H1 (cell line): Measurements from ENCODE around the gene TMEM151A. TPM values are rescaled to one million over a fixed set of nuclear protein-coding genes. Genes with fewer than 3 reads are reported as not detected.

Experiments used
- CTCF ChIA-PET: fragments of 300-600 bp; sonication (Branson Sonifier 250); formaldehyde crosslinking; loops from one replicate; lab custom pipeline; 2021; ENCODE audit not compliant: partially characterized antibody; lab: Charles Lee
- POLR2A ChIA-PET: fragments of 300-600 bp; sonication (Branson Sonifier 250); formaldehyde crosslinking; loops from one replicate; lab custom pipeline; 2021; ENCODE audit warnings: inconsistent platforms; ENCODE audit not compliant: partially characterized antibody; lab: Charles Lee
- DNase-seq, 2 experiments: peaks; one replicate each; pipeline versions ENCODE4 v3.0.0 to v3.0.0-alpha.2; 2010 to 2022; ENCODE audit warnings: low spot score in 2 of 2, low read depth in 1 of 2, mixed read lengths in 1 of 2
- FAIRE-seq: peaks from 2 replicates; lab custom pipeline; 2011; peaks lifted over from hg19 to GRCh38; lab: Jason Lieb, UNC
- H2AFZ ChIP-seq: 2 replicates; pipeline ENCODE4 v1.8.1; 2012; ENCODE audit warnings: low read length, inconsistent platforms
- H2AK5ac ChIP-seq: 2 replicates; pipeline ENCODE4 v1.6.1; 2013; ENCODE audit warnings: low read depth, low read length
- H2BK120ac ChIP-seq: replicated peaks from 2 replicates; pipeline ENCODE3; 2013; ENCODE audit warnings: low read depth, low read length, inconsistent platforms
- H2BK12ac ChIP-seq: 2 replicates; pipeline ENCODE4 v1.6.1; 2013; ENCODE audit warnings: low read depth, low read length
- H2BK15ac ChIP-seq: 2 replicates; pipeline ENCODE4 v1.6.1; 2013; ENCODE audit warnings: low read length
- H2BK20ac ChIP-seq: 2 replicates; pipeline ENCODE4 v1.6.1; 2013; ENCODE audit warnings: low read length
- H2BK5ac ChIP-seq: 2 replicates; pipeline ENCODE4 v1.6.1; 2013; ENCODE audit warnings: low read depth, low read length
- H3K14ac ChIP-seq: 2 replicates; pipeline ENCODE4 v1.6.1; 2013; ENCODE audit warnings: inconsistent platforms; ENCODE audit not compliant: insufficient read length
- H3K18ac ChIP-seq: 2 replicates; pipeline ENCODE4 v1.6.1; 2013; ENCODE audit warnings: low read length; ENCODE audit errors: extremely low read depth
- H3K23ac ChIP-seq: 2 replicates; pipeline ENCODE4 v1.6.1; 2013; ENCODE audit warnings: inconsistent platforms; ENCODE audit not compliant: insufficient read length
- H3K23me2 ChIP-seq: 2 replicates; pipeline ENCODE4 v1.6.1; 2013; ENCODE audit warnings: low read depth, low read length
- H3K27ac ChIP-seq: 2 replicates; pipeline ENCODE4 v1.6.1; 2011; ENCODE audit warnings: low read depth, low read length, inconsistent platforms
- H3K27me3 ChIP-seq, 4 experiments: replicated peaks in 1 of 4; 1 replicate in 1 of 4; 2 replicates in 3 of 4; pipeline versions ENCODE4 v1.6.1 to v1.8.1; 2011 to 2013; ENCODE audit warnings: low read length in 3 of 4, mild to moderate bottlenecking in 3 of 4, inconsistent platforms in 2 of 4, mixed read lengths in 2 of 4, moderate library complexity in 1 of 4; ENCODE audit not compliant: control insufficient read depth in 3 of 4, insufficient read depth in 3 of 4; ENCODE audit errors: extremely low read depth in 1 of 4
- H3K36me3 ChIP-seq, 4 experiments: 2 replicates each; pipeline versions ENCODE4 v1.6.1 to v1.8.1; 2011 to 2013; ENCODE audit warnings: mild to moderate bottlenecking in 4 of 4, low read length in 3 of 4, moderate library complexity in 2 of 4, control low read depth in 1 of 4, inconsistent platforms in 1 of 4; ENCODE audit not compliant: insufficient read depth in 4 of 4, control insufficient read depth in 2 of 4
- H3K4ac ChIP-seq: replicated peaks from 2 replicates; pipeline ENCODE3; 2013; ENCODE audit warnings: low read length, low read depth, mixed read lengths, inconsistent platforms; ENCODE audit not compliant: insufficient read length
- H3K4me1 ChIP-seq, 4 experiments: replicated peaks in 1 of 4; 1 replicate in 1 of 4; 2 replicates in 3 of 4; pipeline versions ENCODE4 v1.6.1 to v1.8.1; 2011 to 2013; ENCODE audit warnings: low read length in 3 of 4, inconsistent platforms in 2 of 4, mixed read lengths in 1 of 4; ENCODE audit not compliant: insufficient read depth in 4 of 4, control insufficient read depth in 3 of 4
- H3K4me2 ChIP-seq, 2 experiments: 2 replicates each; pipeline versions ENCODE4 v1.6.1 to v1.8.1; 2011 to 2013; ENCODE audit warnings: low read depth in 2 of 2, low read length in 2 of 2, control low read depth in 1 of 2, inconsistent platforms in 1 of 2, mild to moderate bottlenecking in 1 of 2; ENCODE audit not compliant: insufficient read depth in 1 of 2
- H3K4me3 ChIP-seq, 4 experiments: fragments of 200-600, 300-600 bp in 1 of 4; sonication (generic), shearing (Covaris generic), sonication (Bioruptor Twin) in 1 of 4; 2 replicates each; pipeline versions ENCODE4 v1.5.1 to v1.8.1; 2011 to 2016; ENCODE audit warnings: low read length in 4 of 4, low read depth in 3 of 4, control low read depth in 2 of 4, inconsistent platforms in 2 of 4, mild to moderate bottlenecking in 2 of 4, mixed read lengths in 1 of 4, moderate library complexity in 1 of 4; ENCODE audit not compliant: insufficient read depth in 2 of 4; ENCODE audit errors: extremely low read depth in 1 of 4
- H3K56ac ChIP-seq: replicated peaks from 2 replicates; pipeline ENCODE3; 2013; ENCODE audit warnings: low read depth, mild to moderate bottlenecking, mixed read lengths, low read length, inconsistent platforms; ENCODE audit not compliant: insufficient read length
- H3K79me1 ChIP-seq: 2 replicates; pipeline ENCODE4 v1.6.1; 2013; ENCODE audit warnings: low read depth, low read length, control low read depth
- H3K79me2 ChIP-seq, 2 experiments: 2 replicates each; pipeline versions ENCODE4 v1.6.1 to v1.8.1; 2012 to 2013; ENCODE audit warnings: low read length in 2 of 2, mild to moderate bottlenecking in 2 of 2, inconsistent platforms in 1 of 2; ENCODE audit not compliant: insufficient read depth in 2 of 2, control insufficient read depth in 1 of 2
- H3K9ac ChIP-seq, 4 experiments: replicated peaks in 1 of 4; 1 replicate in 1 of 4; 2 replicates in 3 of 4; pipeline versions ENCODE4 v1.6.1 to v1.8.1; 2011 to 2013; ENCODE audit warnings: low read depth in 3 of 4, low read length in 3 of 4, control low read depth in 2 of 4, mild to moderate bottlenecking in 2 of 4, moderate library complexity in 2 of 4, inconsistent platforms in 1 of 4; ENCODE audit errors: extremely low read depth in 1 of 4
- H3K9me3 ChIP-seq, 2 experiments: 2 replicates each; pipeline versions ENCODE4 v1.6.1 to v1.8.1; 2012 to 2013; ENCODE audit warnings: mild to moderate bottlenecking in 2 of 2, moderate library complexity in 2 of 2, control low read depth in 1 of 2, inconsistent platforms in 1 of 2, low read depth in 1 of 2, low read length in 1 of 2, mixed read lengths in 1 of 2; ENCODE audit not compliant: insufficient read depth in 2 of 2
- H4K20me1 ChIP-seq, 2 experiments: replicated peaks in 1 of 2; 2 replicates each; pipeline versions ENCODE3 to v1.8.1; 2011 to 2013; ENCODE audit warnings: inconsistent platforms in 2 of 2, low read length in 2 of 2, mild to moderate bottlenecking in 1 of 2; ENCODE audit not compliant: insufficient read depth in 2 of 2, control insufficient read depth in 1 of 2
- H4K5ac ChIP-seq: 2 replicates; pipeline ENCODE4 v1.6.1; 2013; ENCODE audit warnings: low read length, low read depth, mixed read lengths, inconsistent platforms; ENCODE audit not compliant: insufficient read length
- H4K8ac ChIP-seq: 2 replicates; pipeline ENCODE4 v1.8.0; 2013; ENCODE audit warnings: mild to moderate bottlenecking, moderate library complexity, low read length, inconsistent platforms; ENCODE audit not compliant: insufficient read depth; ENCODE audit errors: extremely low read depth
- H4K91ac ChIP-seq: replicated peaks from 2 replicates; pipeline ENCODE3; 2013; ENCODE audit warnings: low read length, mixed read lengths, inconsistent platforms; ENCODE audit not compliant: insufficient read length
- JUN ChIP-seq: IDR thresholded peaks from 2 replicates; pipeline ENCODE4 v1.6.1; 2011; ENCODE audit warnings: low read depth, mild to moderate bottlenecking, improper control_type of control experiment, low read length
- SIN3A ChIP-seq, 2 experiments: IDR thresholded peaks in 1 of 2; conservative IDR thresholded peaks in 1 of 2; 2 replicates each; pipeline ENCODE4 v1.6.1; 2011 to 2012; ENCODE audit warnings: low read length in 2 of 2, improper control_type of control experiment in 1 of 2, low read depth in 1 of 2, mild to moderate bottlenecking in 1 of 2
- WGBS, 2 experiments: shearing (Covaris generic) in 1 of 2; methylation state at CpG; one replicate each; pipeline versions ENCODE4 v1.1.6 to v1.1.7; 2013 to 2015; ENCODE audit warnings: low lambda C conversion rate in 2 of 2, mixed read lengths in 2 of 2, inconsistent platforms in 1 of 2, low coverage in 1 of 2, missing lambda C conversion rate in 1 of 2; ENCODE audit not compliant: insufficient replicate concordance in 2 of 2, insufficient coverage in 1 of 2, insufficient read length in 1 of 2; ENCODE audit errors: extremely low coverage in 1 of 2, missing lambda C conversion rate in 1 of 2; 5-methylcytosine and 5-hydroxymethylcytosine counted together
- polyA plus RNA-seq, 7 experiments: library from polyadenylated mRNA; depleted of rRNA in 3 of 7; stranded (reverse) in 5 of 7; unstranded in 2 of 7; fragments of >200 nt in 5 of 7; fragments of 200-250 nt in 2 of 7; gene quantifications; 1 replicate in 5 of 7; 2 replicates in 1 of 7; 4 replicates in 1 of 7; pipeline versions ENCODE4 v1.2.1 to v1.2.3, GENCODE V29; 2011 to 2013; ENCODE audit warnings: missing spikeins in 2 of 7, mixed read lengths in 2 of 7
- total RNA-seq: library from RNA; stranded (reverse); fragmentation: NEBNext Ultra II Directional; extraction: Animal tissue kit (Norgen Biotek cat#: 25700); gene quantifications from 2 replicates; pipeline ENCODE4 v1.2.1, GENCODE V29; 2021

Gene TMEM151A
- total and polyA plus RNA-seq, 2 of the 8 experiments (the other 6 are each of a cell fraction or from before 2014, with no cell fraction given) = 3.2 TPM

DNA sequence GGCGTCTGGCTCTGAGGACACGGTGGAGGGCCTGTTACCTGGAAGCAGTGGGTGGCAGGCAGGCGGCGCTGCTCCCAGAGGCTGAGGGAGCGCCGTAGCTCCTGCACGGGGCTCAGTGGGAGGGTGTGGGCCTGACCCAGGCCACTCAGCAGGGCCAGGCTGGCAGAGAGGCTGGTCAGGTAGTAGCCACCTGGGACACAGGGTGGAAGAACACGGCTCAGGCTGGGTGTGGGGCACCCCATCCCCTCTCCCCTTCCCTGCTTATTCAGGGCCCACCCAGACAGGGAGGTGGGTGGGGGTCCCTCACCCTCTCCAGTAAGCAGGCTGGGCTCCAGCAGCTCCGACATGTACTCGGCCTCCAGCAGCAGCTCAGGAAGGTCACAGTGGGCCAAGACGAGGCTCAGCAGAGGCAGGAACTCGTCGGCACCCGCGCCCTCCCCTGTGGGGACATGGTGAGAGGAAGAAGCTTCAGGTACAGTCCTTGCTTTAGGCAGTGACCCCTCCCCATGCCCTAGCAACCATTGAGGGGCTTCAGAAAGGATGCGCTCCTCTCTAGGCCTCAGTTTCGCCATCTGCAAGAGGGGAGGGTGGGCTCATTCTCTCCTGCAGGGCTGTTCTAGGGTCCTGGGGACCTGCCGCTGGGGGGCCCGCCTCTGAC, 41.7 kb downstream of the TMEM151A start:
- POLR2A ChIA-PET = interaction anchor here (0.9 to 8.5 kb wide), 7 partner anchors 8 to 43 kb away, joined by 3 to 61 read pairs (median 8); partner anchors contain the start of genes B4GAT1, BRMS1, CD248 and YIF1A
- Histone ChIP-seq H4K91ac (no peak overlapping the region), H3K79me1 (no peaks in the 10 kb centered on the region), H4K5ac (no peak overlapping the region), H3K4me2 (no peak overlapping the region), H2BK20ac (no peak overlapping the region), H3K4me3 (no peak overlapping the region), H3K79me2 (no peaks in the 10 kb centered on the region), H3K56ac (no peak overlapping the region), H2AK5ac (no peak overlapping the region), H3K9me3 (no peaks in the 10 kb centered on the region), H2BK5ac (no peak overlapping the region), H3K14ac (no peak overlapping the region), H3K18ac (no peak overlapping the region), H2BK120ac (no peak overlapping the region), H3K27me3 (no peaks in the 10 kb centered on the region; a peak in 2 of 7 replicates), H2BK15ac (no peak overlapping the region), H4K8ac (no peak overlapping the region; the same call in 1 of the 2 replicates), H2AFZ (no peak overlapping the region), H3K4me1 (peaks cover 5 to 26% (median 16%) of the 10 kb centered on the region in 4 experiments), H3K23ac (no peak overlapping the region), H3K36me3 (no peaks in the 10 kb centered on the region; a peak in 1 of 8 replicates), H2BK12ac (no peak overlapping the region), H3K27ac (no peak overlapping the region), H3K23me2 (no peaks in the 10 kb centered on the region; the same call in 1 of the 2 replicates), H3K9ac (no peak overlapping the region), H4K20me1 (no peaks in the 10 kb centered on the region), H3K4ac (no peak overlapping the region)
- 88% methylated on average over 13 of the region's 19 CpGs; no CpG with 5 or more reads in 1 of the 2 experiments for WGBS, 2 experiments
- FAIRE-seq = no peak
- CTCF ChIA-PET = interaction anchor here (0.6 to 8.7 kb wide), 8 partner anchors 11 to 57 kb away, joined by 3 to 242 read pairs (median 10); partner anchors contain the start of genes BRMS1 and CD248
- no peak for TF ChIP-seq SIN3A (conservative IDR thresholded peaks at IDR 0.05 in 1 of 2, IDR thresholded peaks at IDR 0.05 in 1 of 2; ENCODE audit: low read depth in 1 of 2, low read length in 2 of 2)
- no peak for TF ChIP-seq JUN
- DNase-seq = no peak
